ENCODE results near the gene PRR20G. TPM values are rescaled to one million over a fixed set of nuclear protein-coding genes. Genes with fewer than 3 reads are reported as not detected.

The PRR20G gene
- total and polyA plus RNA-seq, 2 donors (not counting 3 experiments of a cell fraction or from before 2014, with no cell fraction given): not detected

- H3K9me1 ChIP-seq (replicated peaks; ENCODE audit: control insufficient read depth, extremely low read depth, insufficient read depth, low read length): no peaks in the 10 kb centered on the region
- no peaks in the 10 kb centered on the region for H4K20me1 ChIP-seq (replicated peaks; ENCODE audit: control insufficient read depth, extremely low read depth, insufficient read depth, low read length)
- ChIA-PET POLR2A (no interaction called here), CTCF (no interaction called here)
- no peaks in the 10 kb centered on the region for H3K27me3 ChIP-seq (ENCODE audit: control insufficient read depth in 2 of 2, insufficient read depth in 2 of 2, low read length in 2 of 2)
- no peak for TF ChIP-seq JUN (IDR thresholded peaks at IDR 0.05; ENCODE audit: borderline replicate concordance, insufficient read depth, insufficient read length, low read depth)
- no peak for TF ChIP-seq MAX (IDR thresholded peaks at IDR 0.05; ENCODE audit: insufficient read depth, insufficient read length)
- TF ChIP-seq GATA2 (IDR thresholded peaks at IDR 0.05; ENCODE audit: insufficient read depth, insufficient read length, low read depth, low read length): no peak
- TF ChIP-seq, protein P1, sequence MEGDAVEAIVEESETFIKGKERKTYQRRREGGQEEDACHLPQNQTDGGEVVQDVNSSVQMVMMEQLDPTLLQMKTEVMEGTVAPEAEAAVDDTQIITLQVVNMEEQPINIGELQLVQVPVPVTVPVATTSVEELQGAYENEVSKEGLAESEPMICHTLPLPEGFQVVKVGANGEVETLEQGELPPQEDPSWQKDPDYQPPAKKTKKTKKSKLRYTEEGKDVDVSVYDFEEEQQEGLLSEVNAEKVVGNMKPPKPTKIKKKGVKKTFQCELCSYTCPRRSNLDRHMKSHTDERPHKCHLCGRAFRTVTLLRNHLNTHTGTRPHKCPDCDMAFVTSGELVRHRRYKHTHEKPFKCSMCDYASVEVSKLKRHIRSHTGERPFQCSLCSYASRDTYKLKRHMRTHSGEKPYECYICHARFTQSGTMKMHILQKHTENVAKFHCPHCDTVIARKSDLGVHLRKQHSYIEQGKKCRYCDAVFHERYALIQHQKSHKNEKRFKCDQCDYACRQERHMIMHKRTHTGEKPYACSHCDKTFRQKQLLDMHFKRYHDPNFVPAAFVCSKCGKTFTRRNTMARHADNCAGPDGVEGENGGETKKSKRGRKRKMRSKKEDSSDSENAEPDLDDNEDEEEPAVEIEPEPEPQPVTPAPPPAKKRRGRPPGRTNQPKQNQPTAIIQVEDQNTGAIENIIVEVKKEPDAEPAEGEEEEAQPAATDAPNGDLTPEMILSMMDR (IDR thresholded peaks at IDR 0.05; ENCODE audit: extremely low read depth in 1 of 2, insufficient read depth in 1 of 2, low read depth in 1 of 2, low read length in 2 of 2): no peak
- no peak for TF ChIP-seq EZH2 (IDR thresholded peaks at IDR 0.05; ENCODE audit: borderline replicate concordance, low read depth, low read length, severe bottlenecking)
- no peak for TF ChIP-seq POLR2A (IDR thresholded peaks at IDR 0.05; ENCODE audit: low read depth, low read length)
- no peak overlapping the region for H3K9ac ChIP-seq (replicated peaks; ENCODE audit: extremely low read depth, insufficient read depth, low read length)
- dilution Hi-C loops (cut with MboI; ENCODE audit: extremely low pct_ligation_motif_present, low sequenced_read_pairs): no loop called here
- H2AFZ ChIP-seq (ENCODE audit: low read depth, low read length): no peak overlapping the region
- H3K4me1 ChIP-seq (ENCODE audit: control insufficient read depth, extremely low read depth, insufficient read depth, low read length): no peaks in the 10 kb centered on the region
- no peak overlapping the region for H3K4me3 ChIP-seq (replicated peaks in 1 of 3; ENCODE audit: insufficient read depth in 1 of 3, low read depth in 1 of 3, low read length in 3 of 3)
- intact Hi-C loops (cut with micrococcal nuclease): no loop called here
- H3K27ac ChIP-seq (ENCODE audit: insufficient read depth, low read depth, low read length): no peak overlapping the region
- H3K79me2 ChIP-seq (ENCODE audit: control insufficient read depth, insufficient read depth, low read length): no peaks in the 10 kb centered on the region
- no peaks in the 10 kb centered on the region for H3K9me3 ChIP-seq (replicated peaks; ENCODE audit: control insufficient read depth, insufficient read depth, low read length)
- H3K4me2 ChIP-seq (ENCODE audit: insufficient read depth, low read length): no peak overlapping the region
- DNase-seq (ENCODE audit: low read depth, low spot score) (no peak), FAIRE-seq (no peak)
- H3K36me3 ChIP-seq (ENCODE audit: control insufficient read depth in 2 of 2, extremely low read depth in 1 of 2, insufficient read depth in 2 of 2, low read length in 2 of 2): no peaks in the 10 kb centered on the region
- BruUV-seq (replicated peaks): no TSS peak
Observed at GRCh38 chr3:127284258-127284657, 3.6 kb downstream of the PRR20G start.

DNA sequence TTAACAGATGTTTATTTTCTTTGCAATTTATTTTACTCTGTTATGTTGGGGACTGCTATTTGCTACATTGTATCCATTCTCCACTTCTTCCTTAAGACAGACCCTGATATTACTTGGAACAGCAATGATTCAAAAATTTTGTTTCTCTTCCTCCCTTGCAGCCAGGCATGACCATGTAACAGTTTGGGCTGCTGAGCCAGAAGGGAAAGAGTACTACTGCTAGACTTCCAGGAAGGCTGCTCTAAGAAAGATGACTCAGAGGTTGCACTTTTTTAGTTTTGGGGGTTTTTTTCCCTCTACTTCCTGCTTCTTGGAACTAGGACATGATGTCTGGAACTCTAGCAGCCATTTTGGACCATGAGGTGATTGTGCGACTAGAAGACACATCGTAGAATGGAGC, 10.3 kb downstream of the PRR20G start:
- intact Hi-C loops (cut with micrococcal nuclease) (no loop called here), dilution Hi-C loops (cut with MboI; ENCODE audit: extremely low pct_ligation_motif_present, low sequenced_read_pairs) (no loop called here)
- Histone ChIP-seq H3K36me3 (ENCODE audit: control insufficient read depth in 2 of 2, extremely low read depth in 1 of 2, insufficient read depth in 2 of 2, low read length in 2 of 2) (no peaks in the 10 kb centered on the region), H3K79me2 (ENCODE audit: control insufficient read depth, insufficient read depth, low read length) (no peaks in the 10 kb centered on the region), H3K9me1 (replicated peaks; ENCODE audit: control insufficient read depth, extremely low read depth, insufficient read depth, low read length) (no peaks in the 10 kb centered on the region), H3K4me3 (replicated peaks in 1 of 3; ENCODE audit: insufficient read depth in 1 of 3, low read depth in 1 of 3, low read length in 3 of 3) (no peak overlapping the region), H3K9ac (replicated peaks; ENCODE audit: extremely low read depth, insufficient read depth, low read length) (no peak overlapping the region), H3K4me2 (ENCODE audit: insufficient read depth, low read length) (no peak overlapping the region), H3K4me1 (ENCODE audit: control insufficient read depth, extremely low read depth, insufficient read depth, low read length) (no peaks in the 10 kb centered on the region), H3K27ac (ENCODE audit: insufficient read depth, low read depth, low read length) (no peak overlapping the region), H4K20me1 (replicated peaks; ENCODE audit: control insufficient read depth, extremely low read depth, insufficient read depth, low read length) (no peaks in the 10 kb centered on the region), H3K9me3 (replicated peaks; ENCODE audit: control insufficient read depth, insufficient read depth, low read length) (no peaks in the 10 kb centered on the region), H2AFZ (ENCODE audit: low read depth, low read length) (no peak overlapping the region), H3K27me3 (ENCODE audit: control insufficient read depth in 2 of 2, insufficient read depth in 2 of 2, low read length in 2 of 2) (no peaks in the 10 kb centered on the region)
- no TSS peak for BruUV-seq (replicated peaks)
- TF ChIP-seq POLR2A (IDR thresholded peaks at IDR 0.05; ENCODE audit: low read depth, low read length) (no peak), FOS (IDR thresholded peaks at IDR 0.05; ENCODE audit: borderline replicate concordance, insufficient read depth, low read length) (no peak), MAX (IDR thresholded peaks at IDR 0.05; ENCODE audit: insufficient read depth, insufficient read length) (no peak), EZH2 (IDR thresholded peaks at IDR 0.05; ENCODE audit: borderline replicate concordance, low read depth, low read length, severe bottlenecking) (no peak), GATA2 (IDR thresholded peaks at IDR 0.05; ENCODE audit: insufficient read depth, insufficient read length, low read depth, low read length) (no peak), MYC (IDR thresholded peaks at IDR 0.05; ENCODE audit: low read depth, low read length) (no peak), JUN (IDR thresholded peaks at IDR 0.05; ENCODE audit: borderline replicate concordance, insufficient read depth, insufficient read length, low read depth) (no peak), POLR2AphosphoS5 (IDR thresholded peaks at IDR 0.05; ENCODE audit: insufficient read depth, low read depth, low read length) (no peak)
- TF ChIP-seq, protein P1 (IDR thresholded peaks at IDR 0.05; ENCODE audit: extremely low read depth in 1 of 2, insufficient read depth in 1 of 2, low read depth in 1 of 2, low read length in 2 of 2): no peak
- DNase-seq (ENCODE audit: low read depth, low spot score) (no peak), FAIRE-seq (no peak)
- ChIA-PET CTCF (no interaction called here), POLR2A (no interaction called here)
